ENCODE results near the gene MPP2.
"Not testable (repeated sequence)": the region's sequence is repeated elsewhere in the genome, so short reads cannot be mapped to it uniquely, and the experiment has no call there.

Gene MPP2

GRCh38 chr17:43842975-43843325 lies 64.4 kb downstream of the MPP2 start:
- DNase-seq: no peak

GRCh38 chr17:43842091-43842974 lies 65.0 kb downstream of the MPP2 start:
- not testable (repeated sequence) for DNase-seq

- DNase-seq: no peak
Measured at GRCh38 chr17:43841282-43841681, 66.1 kb downstream of the MPP2 start.

- DNase-seq: no peak
Measured at GRCh38 chr17:43840814-43841213, 66.5 kb downstream of the MPP2 start.

DNA sequence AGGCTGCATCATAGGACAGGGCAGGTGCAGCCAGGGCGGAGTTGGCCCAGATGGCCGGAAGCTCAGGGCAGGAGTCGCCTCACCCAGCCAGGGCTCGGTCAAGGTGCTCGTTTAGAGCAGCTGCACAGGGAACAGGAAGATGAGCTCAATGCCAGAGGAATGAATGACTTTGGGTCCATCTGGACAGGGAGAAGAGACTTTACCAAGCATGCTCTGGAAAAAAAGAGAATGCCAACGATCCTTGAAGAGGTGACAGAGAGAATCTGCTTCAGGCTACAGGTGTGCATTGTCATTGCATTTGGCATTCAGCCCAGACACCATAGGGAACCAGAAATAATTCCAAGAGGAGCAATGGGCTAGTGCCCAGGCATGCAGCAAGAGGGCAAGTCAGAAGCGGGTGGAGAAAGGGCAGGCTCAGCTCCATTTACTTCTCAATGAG lies 67.6 kb downstream of the MPP2 start:
- no peak for DNase-seq

DNA sequence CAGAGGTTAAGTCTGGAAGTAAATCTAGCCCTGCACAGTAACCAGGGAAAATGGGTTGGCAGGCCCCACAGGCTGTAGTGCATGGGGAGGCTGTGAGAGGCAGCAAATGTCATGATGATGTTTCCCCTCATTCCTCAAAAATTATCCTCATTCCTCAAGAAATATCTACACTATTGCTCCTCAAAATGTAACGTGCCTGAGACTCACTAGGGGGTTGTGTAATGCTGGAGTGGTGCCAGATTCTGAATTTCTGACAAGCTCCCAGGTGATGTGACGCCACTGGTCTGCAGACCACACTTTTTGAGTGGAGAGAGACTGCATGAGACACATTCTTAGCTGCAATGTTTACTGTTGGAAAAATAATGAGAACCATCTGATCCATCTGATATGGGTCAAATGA lies 73.2 kb downstream of the MPP2 start:
- no peak for DNase-seq

DNA sequence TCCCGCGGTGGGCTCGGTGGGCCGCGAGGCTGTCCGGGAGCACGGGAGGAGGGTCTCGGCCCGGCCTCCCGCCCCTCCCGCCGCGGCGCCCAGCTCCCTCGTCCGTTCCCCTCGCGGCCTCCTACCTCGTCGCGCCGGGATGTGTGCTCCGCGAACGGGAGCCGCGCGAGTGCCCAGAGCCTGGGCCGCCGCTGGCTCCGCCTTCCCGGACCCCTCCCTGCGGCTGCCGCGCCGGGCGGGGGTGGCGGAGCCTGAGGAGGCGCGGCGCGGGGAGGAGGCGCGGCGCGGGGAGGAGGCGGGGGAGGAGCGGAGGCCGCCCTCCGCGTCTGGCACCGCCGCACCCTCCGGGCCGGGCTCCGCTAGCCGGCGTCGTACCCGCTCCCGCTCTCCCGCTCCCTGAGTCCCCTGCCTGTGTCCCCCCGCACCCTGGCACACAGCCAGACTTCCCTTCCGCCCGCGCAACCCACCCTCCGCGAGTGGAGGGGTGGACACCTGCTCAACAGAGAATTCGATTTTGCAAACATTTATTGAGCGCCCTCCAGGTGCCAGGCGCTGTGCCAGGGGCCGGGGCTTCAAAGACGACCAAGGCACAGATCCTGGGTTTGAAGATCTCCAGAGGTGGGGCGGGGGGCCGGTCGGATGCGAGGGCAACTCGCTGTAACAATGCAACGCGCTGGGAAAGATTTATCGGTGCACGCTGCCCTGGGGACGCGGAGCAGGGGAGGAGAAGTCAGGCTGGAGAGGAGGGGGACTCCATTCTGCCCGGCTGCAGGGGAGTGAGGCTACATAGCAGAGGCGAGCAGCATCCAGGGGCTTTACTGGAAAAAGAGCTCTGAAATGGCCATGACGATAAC lies 74.1 kb downstream of the MPP2 start, which contains the start of gene MPP3:
Gene MPP3, minus strand, starts transcription at position 171 of the 854 bp plus-strand sequence. CDS start 1,240 bp downstream, outside the sequence.
- peak; percentile 45 for DNase-seq

DNA sequence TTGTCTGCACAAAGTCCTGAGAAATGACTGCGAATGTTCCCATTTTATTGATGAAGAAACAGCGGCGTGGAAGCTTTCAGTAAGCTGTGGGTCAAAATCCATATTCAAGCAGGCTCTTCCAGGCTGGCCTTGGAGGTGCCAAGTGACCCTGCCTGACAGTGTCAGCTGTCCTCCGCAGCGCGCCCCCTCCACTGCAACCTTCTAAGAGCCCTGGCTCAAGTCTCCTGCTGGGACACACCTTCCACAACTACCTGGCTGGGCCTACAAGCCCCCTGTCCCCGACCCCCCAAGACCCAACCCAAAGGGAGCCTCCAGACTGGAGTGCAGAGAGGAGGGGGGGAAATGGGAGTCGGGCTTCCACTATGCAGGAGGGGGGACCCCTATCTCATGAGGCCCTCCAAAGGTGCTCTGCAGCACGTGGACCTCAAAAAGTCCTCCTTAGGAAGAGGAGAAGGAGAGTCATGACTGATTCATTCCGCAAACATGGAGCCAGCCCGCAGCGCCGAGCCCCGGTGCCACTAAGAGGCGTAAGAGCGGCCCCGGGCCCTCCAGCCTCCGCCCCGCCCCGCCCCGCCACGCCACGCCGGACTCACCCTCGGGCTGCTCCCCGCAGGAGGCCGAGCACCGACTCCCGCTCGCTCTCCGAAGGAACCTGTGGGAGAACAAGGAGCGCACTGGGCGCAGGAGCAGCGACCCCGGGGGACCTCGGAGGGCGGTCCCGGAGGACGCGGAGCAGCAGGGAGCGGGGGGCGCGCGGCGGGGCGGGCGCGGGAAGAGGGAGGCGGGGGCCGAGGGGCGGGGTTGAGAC lies 75.0 kb downstream of the MPP2 start:
- no peak for DNase-seq

GRCh38 chr17:43831633-43832032 lies 75.7 kb downstream of the MPP2 start:
- no peak for DNase-seq

DNA sequence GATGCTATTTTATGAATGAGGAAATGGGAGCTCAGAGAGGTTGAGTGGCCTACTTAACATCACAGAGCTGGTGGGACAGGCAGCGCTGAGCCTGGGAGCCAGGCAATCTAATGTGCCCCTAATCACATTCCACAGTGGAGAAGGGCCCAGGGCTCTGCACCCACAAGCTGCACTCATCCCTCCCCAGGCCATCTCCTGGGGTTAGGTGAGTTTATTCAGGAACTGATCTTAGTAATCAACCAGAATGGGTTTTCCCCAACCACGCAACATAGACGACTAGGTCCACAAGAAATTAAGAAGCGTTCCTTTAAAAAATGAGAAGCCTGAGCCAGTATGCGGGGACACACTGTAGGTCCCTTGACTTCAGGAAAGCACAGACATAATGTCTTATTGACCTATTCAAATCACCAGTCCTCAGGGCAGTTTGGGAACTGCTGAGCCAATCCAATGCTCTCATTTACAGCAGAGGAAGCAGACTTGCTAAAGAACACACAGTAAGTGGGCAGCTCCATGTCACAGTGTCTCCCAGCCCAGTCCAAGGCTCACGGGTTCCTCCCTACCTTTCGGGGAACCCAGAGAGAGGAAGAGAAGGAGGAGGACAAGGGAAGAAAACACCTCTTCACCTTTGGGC lies 76.7 kb downstream of the MPP2 start:
- DNase-seq: no peak

GRCh38 chr17:43829738-43830137 lies 77.6 kb downstream of the MPP2 start:
- no peak for DNase-seq

- DNase-seq: no peak
Measured at GRCh38 chr17:43827596-43827995, 79.7 kb downstream of the MPP2 start.

- no peak for DNase-seq
Measured at GRCh38 chr17:43826206-43826605, 81.1 kb downstream of the MPP2 start.

DNA sequence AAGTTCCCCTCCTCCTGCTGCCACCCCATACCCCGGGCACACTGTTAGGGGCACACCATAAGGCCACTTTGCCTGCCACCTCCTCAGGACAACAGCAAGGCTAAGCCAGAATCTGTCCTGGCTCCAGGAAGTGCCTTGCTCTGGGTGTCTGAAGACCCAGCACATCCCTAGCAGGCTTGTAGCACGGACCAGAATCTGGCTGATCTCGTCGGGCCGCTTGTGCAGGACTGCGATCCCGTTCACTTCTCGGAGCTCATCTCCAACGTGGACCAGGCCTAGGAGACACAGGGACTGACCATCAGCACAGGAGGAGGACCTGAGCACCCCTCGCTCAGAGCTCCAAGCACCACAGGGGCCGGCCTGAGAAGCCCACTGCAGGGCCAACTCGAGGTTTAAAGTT lies 81.8 kb downstream of the MPP2 start:
- DNase-seq: no peak

All from CD4-positive, alpha-beta T cell treated with Interleukin-17A for 1 hour (primary cell).